Esophagus muscularis mucosa (tissue), 4 donors: ENCODE measurements around the gene GATB. TPM values are rescaled to one million over a fixed set of nuclear protein-coding genes. Genes with fewer than 3 reads are reported as not detected.

Source experiments
- DNase-seq: peaks from one replicate; pipeline ENCODE4 v3.0.0-alpha.2; 2017; ENCODE audit errors: extremely low spot score
- H3K27ac ChIP-seq, 4 donors: fragments of 200-600 bp; sonication (generic); replicated peaks in 1 of 4; 1 replicate in 3 of 4; 2 replicates in 1 of 4; pipeline ENCODE4 v1.5.1; 2016 to 2019; ENCODE audit warnings: mild to moderate bottlenecking in 1 of 4
- H3K27me3 ChIP-seq, 4 donors: fragments of 200-600 bp; sonication (generic); one replicate each; pipeline versions ENCODE4 v1.5.1 to v1.6.0; 2016 to 2019
- H3K36me3 ChIP-seq, 4 donors: fragments of 200-600 bp; sonication (generic); one replicate each; pipeline ENCODE4 v1.5.1; 2016 to 2019
- H3K4me1 ChIP-seq, 4 donors: fragments of 200-600 bp; sonication (generic); one replicate each; pipeline ENCODE4 v1.5.1; 2016 to 2019
- H3K4me3 ChIP-seq, 4 donors: fragments of 200-600 bp; sonication (generic); 1 replicate in 2 of 4; 2 replicates in 2 of 4; pipeline ENCODE4 v1.5.1; 2016 to 2019; ENCODE audit warnings: mild to moderate bottlenecking in 4 of 4, moderate library complexity in 1 of 4
- H3K9me3 ChIP-seq, 4 donors: fragments of 200-600 bp; sonication (generic); 1 replicate in 3 of 4; 2 replicates in 1 of 4; pipeline ENCODE4 v1.5.1; 2016 to 2019
- EP300 ChIP-seq: sonication (generic); formaldehyde crosslinking; IDR thresholded peaks from one replicate; pipeline ENCODE4 v1.6.1; 2017; ENCODE audit warnings: antibody characterized with exemption
- POLR2A ChIP-seq: fragments of 450-650 bp; IDR thresholded peaks from one replicate; pipeline ENCODE4 v1.6.1; 2017; ENCODE audit warnings: antibody characterized with exemption, moderate library complexity, mild to moderate bottlenecking, low read depth
- POLR2AphosphoS5 ChIP-seq, 2 donors: sonication (generic); formaldehyde crosslinking; IDR thresholded peaks; one replicate each; pipeline ENCODE4 v1.6.1; 2017; ENCODE audit warnings: antibody characterized with exemption in 2 of 2
- WGBS: methylation state at CpG from one replicate; pipeline ENCODE4 v1.1.5; 2018; 5-methylcytosine and 5-hydroxymethylcytosine counted together
- intact Hi-C: fragments of 100-400 bp; cut with DNase I; formaldehyde crosslinking; loops from one replicate; pipeline ENCODE4 v1.15.1; 2023
- total RNA-seq, 4 donors: library from RNA; depleted of rRNA; stranded (reverse); fragments of >200 nt; gene quantifications; one replicate each; pipeline versions ENCODE4 v1.1.0 to v1.2.1, GENCODE V29; 2016
- TF ChIP-seq, protein P1 (sequence below), 3 experiments: fragments of 200-600 bp in 2 of 3; fragments of 450-650 bp in 1 of 3; sonication (generic) in 2 of 3; IDR thresholded peaks; one replicate each; pipeline ENCODE4 v1.5.1; 2017 to 2019; ENCODE audit warnings: antibody characterized with exemption in 3 of 3, mild to moderate bottlenecking in 2 of 3, moderate library complexity in 1 of 3

Gene GATB
- total RNA-seq, 4 donors from 2014 or later, result 12.4 to 19.9 (median 16.4) TPM

DNA sequence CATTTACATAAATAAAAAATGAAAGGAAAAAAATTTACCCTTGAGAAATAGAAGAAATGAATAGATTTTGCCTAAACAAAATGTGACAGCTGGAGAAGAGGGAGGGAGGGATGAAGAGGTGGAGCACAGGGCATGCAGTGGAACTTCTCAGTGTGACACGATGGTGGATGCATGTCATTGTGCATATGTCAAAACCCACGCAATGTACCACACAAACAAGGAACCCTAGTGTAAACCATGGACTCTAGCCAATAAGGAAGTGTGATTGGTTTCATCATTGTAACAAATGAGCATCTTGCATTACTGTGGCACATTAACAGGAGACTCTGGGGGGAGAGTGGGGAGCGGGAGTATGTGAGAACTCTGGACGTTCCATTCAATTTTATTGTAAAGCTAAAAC is 58.6 kb downstream of the GATB start:
- no peak for DNase-seq
- Histone ChIP-seq H3K27ac (no peak overlapping the region), H3K36me3 (peaks cover 11 to 76% (median 37%) of the 10 kb centered on the region in 4 donors), H3K4me1 (no peaks in the 10 kb centered on the region), H3K27me3 (no peaks in the 10 kb centered on the region), H3K9me3 (no peaks in the 10 kb centered on the region), H3K4me3 (no peak overlapping the region)
- TF ChIP-seq, protein P1, sequence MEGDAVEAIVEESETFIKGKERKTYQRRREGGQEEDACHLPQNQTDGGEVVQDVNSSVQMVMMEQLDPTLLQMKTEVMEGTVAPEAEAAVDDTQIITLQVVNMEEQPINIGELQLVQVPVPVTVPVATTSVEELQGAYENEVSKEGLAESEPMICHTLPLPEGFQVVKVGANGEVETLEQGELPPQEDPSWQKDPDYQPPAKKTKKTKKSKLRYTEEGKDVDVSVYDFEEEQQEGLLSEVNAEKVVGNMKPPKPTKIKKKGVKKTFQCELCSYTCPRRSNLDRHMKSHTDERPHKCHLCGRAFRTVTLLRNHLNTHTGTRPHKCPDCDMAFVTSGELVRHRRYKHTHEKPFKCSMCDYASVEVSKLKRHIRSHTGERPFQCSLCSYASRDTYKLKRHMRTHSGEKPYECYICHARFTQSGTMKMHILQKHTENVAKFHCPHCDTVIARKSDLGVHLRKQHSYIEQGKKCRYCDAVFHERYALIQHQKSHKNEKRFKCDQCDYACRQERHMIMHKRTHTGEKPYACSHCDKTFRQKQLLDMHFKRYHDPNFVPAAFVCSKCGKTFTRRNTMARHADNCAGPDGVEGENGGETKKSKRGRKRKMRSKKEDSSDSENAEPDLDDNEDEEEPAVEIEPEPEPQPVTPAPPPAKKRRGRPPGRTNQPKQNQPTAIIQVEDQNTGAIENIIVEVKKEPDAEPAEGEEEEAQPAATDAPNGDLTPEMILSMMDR (IDR thresholded peaks at IDR 0.05), result no peak
- TF ChIP-seq POLR2A, result no peak
- TF ChIP-seq POLR2AphosphoS5 (IDR thresholded peaks at IDR 0.05), result no peak
- TF ChIP-seq EP300, result no peak
- WGBS, result 87% methylated on average over 4 of the region's 4 CpGs
- intact Hi-C loops, result no loop called here

DNA sequence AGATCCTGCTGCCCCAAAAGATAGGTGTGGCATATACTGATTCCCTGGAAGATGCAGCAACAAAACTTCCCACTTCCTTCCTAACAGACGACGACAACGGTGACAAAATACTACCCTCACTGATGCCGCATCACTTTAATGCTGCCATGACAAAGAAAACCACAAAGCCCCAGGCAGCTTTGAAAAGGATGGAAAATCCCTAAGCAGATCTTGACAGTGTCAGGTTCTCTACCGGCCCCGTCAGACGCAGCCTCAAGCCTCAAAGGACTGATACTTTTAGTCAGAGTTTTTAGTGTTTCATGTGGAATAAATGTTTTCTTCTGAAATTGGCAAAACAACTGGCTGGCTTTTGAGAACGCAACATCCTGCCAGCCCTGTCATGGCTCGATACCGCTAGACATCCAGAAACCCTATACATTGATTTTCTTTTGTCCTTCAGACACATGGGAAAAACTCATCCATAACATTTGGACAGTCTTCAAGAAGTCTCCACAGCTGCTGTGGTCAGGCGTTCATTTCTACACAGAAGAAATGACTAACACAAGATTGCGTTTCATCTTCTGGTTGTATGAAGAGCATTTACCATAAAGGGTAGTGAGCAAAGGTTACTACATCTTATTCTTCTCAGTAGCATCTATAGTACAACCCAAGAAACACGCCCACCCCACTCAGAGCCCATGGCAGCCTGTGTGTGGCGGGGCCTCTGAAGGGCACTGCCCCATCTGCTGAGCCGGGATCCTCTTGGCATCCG is 60.1 kb downstream of the GATB start:
- Histone ChIP-seq H3K4me3 (no peak overlapping the region), H3K4me1 (no peaks in the 10 kb centered on the region), H3K36me3 (peaks cover 6 to 64% (median 31%) of the 10 kb centered on the region in 4 donors), H3K27me3 (no peaks in the 10 kb centered on the region), H3K27ac (no peak overlapping the region), H3K9me3 (no peaks in the 10 kb centered on the region)
- TF ChIP-seq POLR2AphosphoS5 (IDR thresholded peaks at IDR 0.05) (no peak), POLR2A (no peak), EP300 (no peak)
- TF ChIP-seq, protein P1 (IDR thresholded peaks at IDR 0.05), result no peak
- intact Hi-C loops, result no loop called here
- DNase-seq, result no peak
- 96% methylated on average over 16 of the region's 16 CpGs for WGBS

DNA sequence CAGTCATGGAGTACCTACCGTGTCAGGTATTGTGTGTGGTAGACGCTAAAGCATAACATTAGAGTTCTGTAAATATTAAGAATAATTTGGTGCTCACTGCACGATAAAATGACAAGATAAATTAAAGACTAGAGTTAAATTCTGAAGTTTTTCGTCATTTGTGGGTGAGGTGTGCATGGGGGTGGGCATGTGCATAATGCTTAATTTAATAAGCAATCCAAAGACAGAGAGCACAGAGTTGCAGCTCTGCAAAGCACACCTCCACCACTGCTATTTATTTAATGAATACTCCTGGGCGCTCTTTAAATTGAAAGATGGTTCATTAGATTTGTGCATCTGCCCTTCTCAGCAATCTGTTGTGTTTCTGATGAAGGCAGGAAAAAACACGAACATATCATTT is 62.6 kb downstream of the GATB start:
- no peak for TF ChIP-seq POLR2AphosphoS5 (IDR thresholded peaks at IDR 0.05)
- TF ChIP-seq POLR2A, result no peak
- TF ChIP-seq, protein P1 (IDR thresholded peaks at IDR 0.05), result no peak
- no peak for TF ChIP-seq EP300
- Histone ChIP-seq H3K27ac (no peak overlapping the region), H3K36me3 (peaks cover 6 to 48% (median 25%) of the 10 kb centered on the region in 4 donors), H3K4me3 (no peak overlapping the region), H3K27me3 (no peaks in the 10 kb centered on the region), H3K9me3 (no peaks in the 10 kb centered on the region), H3K4me1 (peaks cover 0 to 4% (median 0%) of the 10 kb centered on the region in 4 donors)
- DNase-seq, result no peak
- intact Hi-C loops, result no loop called here
- WGBS, result 94% methylated on average over 6 of the region's 6 CpGs

DNA sequence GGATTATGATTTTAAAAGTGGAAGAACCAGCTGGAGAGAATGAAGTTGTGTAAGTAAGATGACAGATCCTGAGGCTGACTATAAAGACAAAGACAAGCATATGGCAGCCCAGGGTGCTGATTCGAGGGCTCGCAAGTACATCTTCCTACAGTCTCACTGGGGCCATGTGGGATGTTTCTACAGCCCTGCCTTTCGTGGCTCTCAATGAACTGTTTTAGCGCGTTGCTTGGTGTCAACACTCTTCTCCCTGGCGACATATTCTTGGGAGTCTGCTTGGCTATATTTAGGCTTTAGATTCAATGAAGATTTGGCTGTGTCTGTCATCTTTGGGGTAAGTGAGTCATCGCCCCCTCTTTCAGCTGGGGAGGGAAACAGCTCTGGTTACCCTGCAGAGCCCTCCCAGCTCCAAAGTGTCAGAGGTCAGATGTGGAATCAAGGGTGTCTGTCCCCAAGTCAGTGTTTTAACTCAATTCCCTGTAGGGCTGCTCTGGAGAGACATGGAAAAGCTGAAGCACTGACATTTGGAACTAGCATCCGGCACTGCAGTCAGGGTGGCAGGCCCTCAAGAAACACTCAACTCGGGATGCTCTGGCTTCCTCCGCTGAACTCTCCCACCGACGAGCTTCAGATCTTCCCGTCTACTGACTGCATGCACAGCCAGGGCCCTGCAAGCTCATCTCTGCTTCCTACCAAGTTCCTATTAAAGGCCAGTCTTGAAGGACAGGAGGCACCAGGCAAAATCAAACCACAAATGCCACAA is 65.7 kb downstream of the GATB start:
- no peak for TF ChIP-seq POLR2A
- TF ChIP-seq, protein P1 (IDR thresholded peaks at IDR 0.05), result no peak
- no peak for TF ChIP-seq EP300
- no peak for TF ChIP-seq POLR2AphosphoS5 (IDR thresholded peaks at IDR 0.05)
- Histone ChIP-seq H3K36me3 (peaks cover 0 to 18% (median 7%) of the 10 kb centered on the region in 4 donors), H3K9me3 (no peaks in the 10 kb centered on the region), H3K4me1 (peaks cover 17 to 26% (median 20%) of the 10 kb centered on the region in 4 donors), H3K27ac (no peak overlapping the region), H3K4me3 (no peak overlapping the region), H3K27me3 (no peaks in the 10 kb centered on the region)
- no peak for DNase-seq
- WGBS, result 91% methylated on average over 12 of the region's 13 CpGs
- intact Hi-C loops, result no loop called here
